HL-60 (cell line): Measurements from ENCODE around the gene RNFT1.

Experiments used
- DNase-seq, 2 experiments: peaks; one replicate each; pipeline ENCODE4 v3.0.0-alpha.2; 2010 to 2020; ENCODE audit warnings: low read depth in 1 of 2, low spot score in 1 of 2
- H3K27ac ChIP-seq: fragments of 250-450 bp; sonication (Bioruptor Pico); replicated peaks from 2 replicates; pipeline ENCODE4 v1.5.1; 2020; ENCODE audit warnings: mild to moderate bottlenecking, moderate library complexity
- H3K27me3 ChIP-seq: fragments of 250-450 bp; sonication (Bioruptor Pico); 2 replicates; pipeline ENCODE4 v1.5.1; 2021; ENCODE audit warnings: mild to moderate bottlenecking, moderate library complexity; ENCODE audit not compliant: insufficient read depth, poor library complexity, severe bottlenecking
- H3K4me3 ChIP-seq: replicated peaks from 2 replicates; pipeline ENCODE4 v1.5.1; 2011; ENCODE audit warnings: mild to moderate bottlenecking, control low read depth, low read length; ENCODE audit not compliant: insufficient read depth
- GABPA ChIP-seq: IDR thresholded peaks from 2 replicates; pipeline ENCODE4 v1.6.1; 2012; ENCODE audit warnings: low read depth
- POLR2AphosphoS5 ChIP-seq: IDR thresholded peaks from 2 replicates; pipeline ENCODE4 v1.6.1; 2012; ENCODE audit warnings: low read depth
- SPI1 ChIP-seq: IDR thresholded peaks from 2 replicates; pipeline ENCODE4 v1.6.1; 2012; ENCODE audit warnings: low read depth, mild to moderate bottlenecking, borderline replicate concordance
- TF ChIP-seq, protein P1 (sequence below): IDR thresholded peaks from one replicate; pipeline ENCODE4 v1.5.1; 2011; ENCODE audit warnings: low read length, control low read depth, inconsistent platforms; ENCODE audit not compliant: insufficient read depth
- TF ChIP-seq, protein P2 (sequence below): IDR thresholded peaks from 2 replicates; pipeline ENCODE4 v1.6.1; 2012; ENCODE audit warnings: low read depth; ENCODE audit not compliant: insufficient replicate concordance

RNFT1 gene

DNA sequence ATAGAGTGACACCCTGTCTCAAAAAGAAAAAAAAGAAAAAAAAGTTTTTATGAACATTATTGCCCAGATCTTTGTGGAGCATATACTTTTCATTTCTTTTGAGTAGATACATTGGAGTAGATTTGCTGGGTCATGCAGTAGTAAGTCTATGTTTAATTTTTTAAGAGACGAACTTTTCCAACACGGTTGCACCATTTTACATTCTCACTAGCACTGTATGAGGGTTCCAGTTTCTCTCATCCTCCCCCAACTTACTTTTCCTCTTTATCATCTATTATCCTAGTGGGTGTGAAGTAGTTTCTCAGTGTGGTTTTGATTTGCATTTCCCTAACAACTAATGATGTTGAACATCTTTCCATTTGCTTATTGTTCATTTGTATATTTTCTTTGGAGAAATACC is 61.1 kb downstream of the RNFT1 start:
- no peak overlapping the region for H3K27ac ChIP-seq
- TF ChIP-seq SPI1 (no peak), GABPA (no peak), POLR2AphosphoS5 (no peak)
- TF ChIP-seq, protein P1, sequence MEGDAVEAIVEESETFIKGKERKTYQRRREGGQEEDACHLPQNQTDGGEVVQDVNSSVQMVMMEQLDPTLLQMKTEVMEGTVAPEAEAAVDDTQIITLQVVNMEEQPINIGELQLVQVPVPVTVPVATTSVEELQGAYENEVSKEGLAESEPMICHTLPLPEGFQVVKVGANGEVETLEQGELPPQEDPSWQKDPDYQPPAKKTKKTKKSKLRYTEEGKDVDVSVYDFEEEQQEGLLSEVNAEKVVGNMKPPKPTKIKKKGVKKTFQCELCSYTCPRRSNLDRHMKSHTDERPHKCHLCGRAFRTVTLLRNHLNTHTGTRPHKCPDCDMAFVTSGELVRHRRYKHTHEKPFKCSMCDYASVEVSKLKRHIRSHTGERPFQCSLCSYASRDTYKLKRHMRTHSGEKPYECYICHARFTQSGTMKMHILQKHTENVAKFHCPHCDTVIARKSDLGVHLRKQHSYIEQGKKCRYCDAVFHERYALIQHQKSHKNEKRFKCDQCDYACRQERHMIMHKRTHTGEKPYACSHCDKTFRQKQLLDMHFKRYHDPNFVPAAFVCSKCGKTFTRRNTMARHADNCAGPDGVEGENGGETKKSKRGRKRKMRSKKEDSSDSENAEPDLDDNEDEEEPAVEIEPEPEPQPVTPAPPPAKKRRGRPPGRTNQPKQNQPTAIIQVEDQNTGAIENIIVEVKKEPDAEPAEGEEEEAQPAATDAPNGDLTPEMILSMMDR: no peak
- TF ChIP-seq, protein P2, sequence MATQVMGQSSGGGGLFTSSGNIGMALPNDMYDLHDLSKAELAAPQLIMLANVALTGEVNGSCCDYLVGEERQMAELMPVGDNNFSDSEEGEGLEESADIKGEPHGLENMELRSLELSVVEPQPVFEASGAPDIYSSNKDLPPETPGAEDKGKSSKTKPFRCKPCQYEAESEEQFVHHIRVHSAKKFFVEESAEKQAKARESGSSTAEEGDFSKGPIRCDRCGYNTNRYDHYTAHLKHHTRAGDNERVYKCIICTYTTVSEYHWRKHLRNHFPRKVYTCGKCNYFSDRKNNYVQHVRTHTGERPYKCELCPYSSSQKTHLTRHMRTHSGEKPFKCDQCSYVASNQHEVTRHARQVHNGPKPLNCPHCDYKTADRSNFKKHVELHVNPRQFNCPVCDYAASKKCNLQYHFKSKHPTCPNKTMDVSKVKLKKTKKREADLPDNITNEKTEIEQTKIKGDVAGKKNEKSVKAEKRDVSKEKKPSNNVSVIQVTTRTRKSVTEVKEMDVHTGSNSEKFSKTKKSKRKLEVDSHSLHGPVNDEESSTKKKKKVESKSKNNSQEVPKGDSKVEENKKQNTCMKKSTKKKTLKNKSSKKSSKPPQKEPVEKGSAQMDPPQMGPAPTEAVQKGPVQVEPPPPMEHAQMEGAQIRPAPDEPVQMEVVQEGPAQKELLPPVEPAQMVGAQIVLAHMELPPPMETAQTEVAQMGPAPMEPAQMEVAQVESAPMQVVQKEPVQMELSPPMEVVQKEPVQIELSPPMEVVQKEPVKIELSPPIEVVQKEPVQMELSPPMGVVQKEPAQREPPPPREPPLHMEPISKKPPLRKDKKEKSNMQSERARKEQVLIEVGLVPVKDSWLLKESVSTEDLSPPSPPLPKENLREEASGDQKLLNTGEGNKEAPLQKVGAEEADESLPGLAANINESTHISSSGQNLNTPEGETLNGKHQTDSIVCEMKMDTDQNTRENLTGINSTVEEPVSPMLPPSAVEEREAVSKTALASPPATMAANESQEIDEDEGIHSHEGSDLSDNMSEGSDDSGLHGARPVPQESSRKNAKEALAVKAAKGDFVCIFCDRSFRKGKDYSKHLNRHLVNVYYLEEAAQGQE: no peak
- no peaks in the 10 kb centered on the region for H3K27me3 ChIP-seq
- no peak for DNase-seq
- no peak overlapping the region for H3K4me3 ChIP-seq
